ENCODE measurements around the gene METTL25. TPM values are rescaled to one million over a fixed set of nuclear protein-coding genes. Genes with fewer than 3 reads are reported as not detected.

METTL25 gene
- total RNA-seq, 4 donors from 2014 or later = 6.1 to 16.8 (median 12.3) TPM

- Histone ChIP-seq H3K9me3 (peaks cover 0 to 11% (median 0%) of the 10 kb centered on the region in 4 donors), H3K27ac (no peak overlapping the region), H3K27me3 (no peaks in the 10 kb centered on the region), H3K4me3 (no peak overlapping the region), H3K36me3 (peaks cover 0 to 14% (median 0%) of the 10 kb centered on the region in 3 donors), H3K4me1 (no peaks in the 10 kb centered on the region)
- TF ChIP-seq EP300 (IDR thresholded peaks at IDR 0.05) = no peak
- no peak for TF ChIP-seq CTCF (IDR thresholded peaks at IDR 0.05)
- TF ChIP-seq POLR2A (IDR thresholded peaks at IDR 0.05) = no peak
- no peak for DNase-seq (ENCODE audit: low spot score in 2 of 2)
Measured at GRCh38 chr12:82378997-82379396, 20.7 kb downstream of the METTL25 start.

- H3K9me3 ChIP-seq = no peaks in the 10 kb centered on the region
- no peak for TF ChIP-seq POLR2A (IDR thresholded peaks at IDR 0.05)
- TF ChIP-seq CTCF (IDR thresholded peaks at IDR 0.05) = no peak
- no peak for TF ChIP-seq EP300 (IDR thresholded peaks at IDR 0.05)
- H3K36me3 ChIP-seq = peaks cover 0 to 12% (median 3%) of the 10 kb centered on the region in 3 donors
- no peak for DNase-seq (ENCODE audit: low spot score in 2 of 2)
- 41 to 54% methylated on average over 2 of the region's 2 CpGs for WGBS, 2 donors
- no peaks in the 10 kb centered on the region for H3K27me3 ChIP-seq
- H3K4me3 ChIP-seq = no peak overlapping the region
- no peaks in the 10 kb centered on the region for H3K4me1 ChIP-seq
- H3K27ac ChIP-seq = no peak overlapping the region
Measured at GRCh38 chr12:82383930-82384552, 25.7 kb downstream of the METTL25 start.

- TF ChIP-seq CTCF (IDR thresholded peaks at IDR 0.05) = no peak
- Histone ChIP-seq H3K27me3 (no peaks in the 10 kb centered on the region), H3K9me3 (peaks cover 0 to 8% (median 0%) of the 10 kb centered on the region in 4 donors), H3K4me3 (no peak overlapping the region), H3K4me1 (no peaks in the 10 kb centered on the region), H3K36me3 (peaks cover 0 to 48% (median 2%) of the 10 kb centered on the region in 3 donors), H3K27ac (no peak overlapping the region)
- DNase-seq (ENCODE audit: low spot score in 2 of 2) = no peak
Measured at GRCh38 chr12:82398879-82399278, 40.5 kb downstream of the METTL25 start.

- no peak overlapping the region for H3K4me3 ChIP-seq
- no peak for DNase-seq (ENCODE audit: low spot score in 2 of 2)
- H3K9me3 ChIP-seq = peaks cover 0 to 8% (median 0%) of the 10 kb centered on the region in 4 donors
- 57 to 58% methylated on average over 2 of the region's 2 CpGs for whole genome bisulfite sequencing, 2 donors
- H3K27ac ChIP-seq = no peak overlapping the region
- H3K36me3 ChIP-seq = peaks cover 0 to 44% (median 2%) of the 10 kb centered on the region in 3 donors
- no peaks in the 10 kb centered on the region for H3K27me3 ChIP-seq
- H3K4me1 ChIP-seq = no peaks in the 10 kb centered on the region
- TF ChIP-seq CTCF (IDR thresholded peaks at IDR 0.05) (no peak), POLR2A (IDR thresholded peaks at IDR 0.05) (no peak), EP300 (IDR thresholded peaks at IDR 0.05) (no peak)
Measured at GRCh38 chr12:82400819-82401218, 42.5 kb downstream of the METTL25 start.

- no peaks in the 10 kb centered on the region for H3K9me3 ChIP-seq
- H3K27ac ChIP-seq = no peak overlapping the region
- H3K4me1 ChIP-seq = no peaks in the 10 kb centered on the region
- peaks cover 0 to 16% (median 2%) of the 10 kb centered on the region in 3 donors for H3K36me3 ChIP-seq
- 67 to 78% methylated on average over 1 of the region's 1 CpG for WGBS, 2 donors
- no peak overlapping the region for H3K4me3 ChIP-seq
- no peaks in the 10 kb centered on the region for H3K27me3 ChIP-seq
- no peak for DNase-seq (ENCODE audit: low spot score in 2 of 2)
- TF ChIP-seq CTCF (IDR thresholded peaks at IDR 0.05) (no peak), POLR2A (IDR thresholded peaks at IDR 0.05) (no peak), EP300 (IDR thresholded peaks at IDR 0.05) (no peak)
Measured at GRCh38 chr12:82406651-82407050, 48.3 kb downstream of the METTL25 start.

Data from tibial nerve (tissue), 4 donors.